K562 (cell line): ENCODE results near the gene TMEM39A. TPM values are rescaled to one million over a fixed set of nuclear protein-coding genes. Genes with fewer than 3 reads are reported as not detected.

Experiments used
- polyA plus RNA-seq, 8 experiments: library from polyadenylated mRNA; depleted of rRNA in 4 of 8; stranded (reverse) in 5 of 8; unstranded in 3 of 8; fragments of >200 nt; fragmentation: Nextera tagmentation in 2 of 8; fragmentation: Illumina TruSeq in 1 of 8; extraction: Ambion mirVana in 2 of 8; extraction: Trizol in 1 of 8; gene quantifications; 2 replicates each; pipeline versions ENCODE4 v1.2.1 to v1.2.3, GENCODE V29; 2011 to 2014; ENCODE audit warnings: inconsistent platforms in 1 of 8, missing spikeins in 1 of 8
- total RNA-seq, 7 experiments: library from RNA; depleted of rRNA in 6 of 7; stranded (reverse); fragments of >200 nt in 6 of 7; fragmentation: Illumina TruSeq in 2 of 7; extraction: Trizol in 2 of 7; gene quantifications; 2 replicates each; pipeline versions ENCODE4 v1.2.1 to v1.2.3, GENCODE V29; 2011 to 2021; ENCODE audit warnings: low replicate concordance in 1 of 7
- TF ChIP-seq, protein P1 (sequence below): fragments of 450-650 bp; IDR thresholded peaks from 2 replicates; pipeline ENCODE4 v1.6.1; 2016; ENCODE audit warnings: mild to moderate bottlenecking, moderate library complexity

TMEM39A gene
- total and polyA plus RNA-seq, 9 of the 15 experiments (the other 6 are each of a cell fraction or from before 2014, with no cell fraction given) = 12.0 to 41.5 (median 15.4) TPM

- TF ChIP-seq, protein P1, sequence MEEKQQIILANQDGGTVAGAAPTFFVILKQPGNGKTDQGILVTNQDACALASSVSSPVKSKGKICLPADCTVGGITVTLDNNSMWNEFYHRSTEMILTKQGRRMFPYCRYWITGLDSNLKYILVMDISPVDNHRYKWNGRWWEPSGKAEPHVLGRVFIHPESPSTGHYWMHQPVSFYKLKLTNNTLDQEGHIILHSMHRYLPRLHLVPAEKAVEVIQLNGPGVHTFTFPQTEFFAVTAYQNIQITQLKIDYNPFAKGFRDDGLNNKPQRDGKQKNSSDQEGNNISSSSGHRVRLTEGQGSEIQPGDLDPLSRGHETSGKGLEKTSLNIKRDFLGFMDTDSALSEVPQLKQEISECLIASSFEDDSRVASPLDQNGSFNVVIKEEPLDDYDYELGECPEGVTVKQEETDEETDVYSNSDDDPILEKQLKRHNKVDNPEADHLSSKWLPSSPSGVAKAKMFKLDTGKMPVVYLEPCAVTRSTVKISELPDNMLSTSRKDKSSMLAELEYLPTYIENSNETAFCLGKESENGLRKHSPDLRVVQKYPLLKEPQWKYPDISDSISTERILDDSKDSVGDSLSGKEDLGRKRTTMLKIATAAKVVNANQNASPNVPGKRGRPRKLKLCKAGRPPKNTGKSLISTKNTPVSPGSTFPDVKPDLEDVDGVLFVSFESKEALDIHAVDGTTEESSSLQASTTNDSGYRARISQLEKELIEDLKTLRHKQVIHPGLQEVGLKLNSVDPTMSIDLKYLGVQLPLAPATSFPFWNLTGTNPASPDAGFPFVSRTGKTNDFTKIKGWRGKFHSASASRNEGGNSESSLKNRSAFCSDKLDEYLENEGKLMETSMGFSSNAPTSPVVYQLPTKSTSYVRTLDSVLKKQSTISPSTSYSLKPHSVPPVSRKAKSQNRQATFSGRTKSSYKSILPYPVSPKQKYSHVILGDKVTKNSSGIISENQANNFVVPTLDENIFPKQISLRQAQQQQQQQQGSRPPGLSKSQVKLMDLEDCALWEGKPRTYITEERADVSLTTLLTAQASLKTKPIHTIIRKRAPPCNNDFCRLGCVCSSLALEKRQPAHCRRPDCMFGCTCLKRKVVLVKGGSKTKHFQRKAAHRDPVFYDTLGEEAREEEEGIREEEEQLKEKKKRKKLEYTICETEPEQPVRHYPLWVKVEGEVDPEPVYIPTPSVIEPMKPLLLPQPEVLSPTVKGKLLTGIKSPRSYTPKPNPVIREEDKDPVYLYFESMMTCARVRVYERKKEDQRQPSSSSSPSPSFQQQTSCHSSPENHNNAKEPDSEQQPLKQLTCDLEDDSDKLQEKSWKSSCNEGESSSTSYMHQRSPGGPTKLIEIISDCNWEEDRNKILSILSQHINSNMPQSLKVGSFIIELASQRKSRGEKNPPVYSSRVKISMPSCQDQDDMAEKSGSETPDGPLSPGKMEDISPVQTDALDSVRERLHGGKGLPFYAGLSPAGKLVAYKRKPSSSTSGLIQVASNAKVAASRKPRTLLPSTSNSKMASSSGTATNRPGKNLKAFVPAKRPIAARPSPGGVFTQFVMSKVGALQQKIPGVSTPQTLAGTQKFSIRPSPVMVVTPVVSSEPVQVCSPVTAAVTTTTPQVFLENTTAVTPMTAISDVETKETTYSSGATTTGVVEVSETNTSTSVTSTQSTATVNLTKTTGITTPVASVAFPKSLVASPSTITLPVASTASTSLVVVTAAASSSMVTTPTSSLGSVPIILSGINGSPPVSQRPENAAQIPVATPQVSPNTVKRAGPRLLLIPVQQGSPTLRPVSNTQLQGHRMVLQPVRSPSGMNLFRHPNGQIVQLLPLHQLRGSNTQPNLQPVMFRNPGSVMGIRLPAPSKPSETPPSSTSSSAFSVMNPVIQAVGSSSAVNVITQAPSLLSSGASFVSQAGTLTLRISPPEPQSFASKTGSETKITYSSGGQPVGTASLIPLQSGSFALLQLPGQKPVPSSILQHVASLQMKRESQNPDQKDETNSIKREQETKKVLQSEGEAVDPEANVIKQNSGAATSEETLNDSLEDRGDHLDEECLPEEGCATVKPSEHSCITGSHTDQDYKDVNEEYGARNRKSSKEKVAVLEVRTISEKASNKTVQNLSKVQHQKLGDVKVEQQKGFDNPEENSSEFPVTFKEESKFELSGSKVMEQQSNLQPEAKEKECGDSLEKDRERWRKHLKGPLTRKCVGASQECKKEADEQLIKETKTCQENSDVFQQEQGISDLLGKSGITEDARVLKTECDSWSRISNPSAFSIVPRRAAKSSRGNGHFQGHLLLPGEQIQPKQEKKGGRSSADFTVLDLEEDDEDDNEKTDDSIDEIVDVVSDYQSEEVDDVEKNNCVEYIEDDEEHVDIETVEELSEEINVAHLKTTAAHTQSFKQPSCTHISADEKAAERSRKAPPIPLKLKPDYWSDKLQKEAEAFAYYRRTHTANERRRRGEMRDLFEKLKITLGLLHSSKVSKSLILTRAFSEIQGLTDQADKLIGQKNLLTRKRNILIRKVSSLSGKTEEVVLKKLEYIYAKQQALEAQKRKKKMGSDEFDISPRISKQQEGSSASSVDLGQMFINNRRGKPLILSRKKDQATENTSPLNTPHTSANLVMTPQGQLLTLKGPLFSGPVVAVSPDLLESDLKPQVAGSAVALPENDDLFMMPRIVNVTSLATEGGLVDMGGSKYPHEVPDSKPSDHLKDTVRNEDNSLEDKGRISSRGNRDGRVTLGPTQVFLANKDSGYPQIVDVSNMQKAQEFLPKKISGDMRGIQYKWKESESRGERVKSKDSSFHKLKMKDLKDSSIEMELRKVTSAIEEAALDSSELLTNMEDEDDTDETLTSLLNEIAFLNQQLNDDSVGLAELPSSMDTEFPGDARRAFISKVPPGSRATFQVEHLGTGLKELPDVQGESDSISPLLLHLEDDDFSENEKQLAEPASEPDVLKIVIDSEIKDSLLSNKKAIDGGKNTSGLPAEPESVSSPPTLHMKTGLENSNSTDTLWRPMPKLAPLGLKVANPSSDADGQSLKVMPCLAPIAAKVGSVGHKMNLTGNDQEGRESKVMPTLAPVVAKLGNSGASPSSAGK = no peak
Measured at GRCh38 chr3:119443179-119443578, 20.2 kb downstream of the TMEM39A start (continued).
